Measurements from ENCODE around the gene EIF5. TPM values are rescaled to one million over a fixed set of nuclear protein-coding genes. Genes with fewer than 3 reads are reported as not detected.

Gene EIF5
- total RNA-seq, 1 experiment from 2014 or later = 392 TPM

DNA sequence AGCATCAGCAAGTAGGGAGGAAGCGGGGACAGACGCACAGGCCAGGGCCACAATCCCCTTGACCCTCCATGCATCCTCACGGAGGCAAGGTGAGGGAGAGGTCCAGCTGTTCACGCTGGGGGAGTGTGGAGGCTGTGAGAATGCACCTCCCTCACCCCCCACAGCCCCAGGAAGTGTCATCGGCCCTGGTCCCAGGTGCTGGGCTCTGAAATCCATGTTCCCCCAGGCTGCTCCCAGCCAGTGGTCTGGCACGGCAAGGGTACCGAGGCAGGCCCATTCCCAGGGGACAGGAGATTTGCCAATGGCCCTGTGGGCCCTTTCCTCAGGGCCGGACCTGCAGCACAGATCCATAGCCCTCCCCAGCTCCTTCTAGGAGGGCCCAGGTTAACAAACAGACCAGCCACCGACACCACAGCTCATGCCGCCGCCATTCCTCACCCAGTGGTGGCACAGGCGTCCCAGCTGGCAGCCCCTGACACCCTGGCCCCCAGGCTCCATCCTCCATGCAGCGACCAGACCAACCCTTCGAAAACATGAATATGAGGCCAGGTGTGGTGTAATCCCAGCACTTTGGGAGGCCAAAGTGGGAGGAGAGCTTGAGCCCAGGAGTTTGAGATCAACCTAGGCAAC lies 21.9 kb upstream of the EIF5 start:
- intact Hi-C loops (cut with micrococcal nuclease; ENCODE audit: unreplicated experiment) = no loop called here
- POLR2A ChIA-PET = no interaction called here
- no peaks in the 10 kb centered on the region for H3K36me3 Mint-ChIP-seq (ENCODE audit: insufficient read depth, unreplicated experiment)
- peaks cover 7% of the 10 kb centered on the region for H3K4me1 Mint-ChIP-seq (ENCODE audit: low read depth, unreplicated experiment)
- Histone ChIP-seq H3K27me3 (replicated peaks; ENCODE audit: control insufficient read depth, insufficient read depth, low read length) (no peaks in the 10 kb centered on the region), H3K4me3 (ENCODE audit: low read depth, low read length) (no peak overlapping the region), H3K9me3 (no peaks in the 10 kb centered on the region), H3K36me3 (ENCODE audit: control insufficient read depth, insufficient read depth, low read length) (no peaks in the 10 kb centered on the region), H3K4me1 (no peaks in the 10 kb centered on the region)
- TF ChIP-seq, protein P1, sequence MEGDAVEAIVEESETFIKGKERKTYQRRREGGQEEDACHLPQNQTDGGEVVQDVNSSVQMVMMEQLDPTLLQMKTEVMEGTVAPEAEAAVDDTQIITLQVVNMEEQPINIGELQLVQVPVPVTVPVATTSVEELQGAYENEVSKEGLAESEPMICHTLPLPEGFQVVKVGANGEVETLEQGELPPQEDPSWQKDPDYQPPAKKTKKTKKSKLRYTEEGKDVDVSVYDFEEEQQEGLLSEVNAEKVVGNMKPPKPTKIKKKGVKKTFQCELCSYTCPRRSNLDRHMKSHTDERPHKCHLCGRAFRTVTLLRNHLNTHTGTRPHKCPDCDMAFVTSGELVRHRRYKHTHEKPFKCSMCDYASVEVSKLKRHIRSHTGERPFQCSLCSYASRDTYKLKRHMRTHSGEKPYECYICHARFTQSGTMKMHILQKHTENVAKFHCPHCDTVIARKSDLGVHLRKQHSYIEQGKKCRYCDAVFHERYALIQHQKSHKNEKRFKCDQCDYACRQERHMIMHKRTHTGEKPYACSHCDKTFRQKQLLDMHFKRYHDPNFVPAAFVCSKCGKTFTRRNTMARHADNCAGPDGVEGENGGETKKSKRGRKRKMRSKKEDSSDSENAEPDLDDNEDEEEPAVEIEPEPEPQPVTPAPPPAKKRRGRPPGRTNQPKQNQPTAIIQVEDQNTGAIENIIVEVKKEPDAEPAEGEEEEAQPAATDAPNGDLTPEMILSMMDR (IDR thresholded peaks at IDR 0.05; ENCODE audit: insufficient read depth in 1 of 2, low read depth in 1 of 2, low read length in 1 of 2, severe bottlenecking in 1 of 2, unreplicated experiment in 1 of 2) = no peak
- H3K4me3 Mint-ChIP-seq (ENCODE audit: unreplicated experiment) = no peak overlapping the region
- no peak for DNase-seq
- no peaks in the 10 kb centered on the region for H3K27me3 Mint-ChIP-seq (ENCODE audit: insufficient read depth, unreplicated experiment)
- CTCF ChIA-PET = no interaction called here
- BruUV-seq (replicated peaks) = no TSS peak
- no peaks in the 10 kb centered on the region for H3K9me3 Mint-ChIP-seq (ENCODE audit: unreplicated experiment)
- no peak overlapping the region for H3K27ac Mint-ChIP-seq (ENCODE audit: unreplicated experiment)

DNA sequence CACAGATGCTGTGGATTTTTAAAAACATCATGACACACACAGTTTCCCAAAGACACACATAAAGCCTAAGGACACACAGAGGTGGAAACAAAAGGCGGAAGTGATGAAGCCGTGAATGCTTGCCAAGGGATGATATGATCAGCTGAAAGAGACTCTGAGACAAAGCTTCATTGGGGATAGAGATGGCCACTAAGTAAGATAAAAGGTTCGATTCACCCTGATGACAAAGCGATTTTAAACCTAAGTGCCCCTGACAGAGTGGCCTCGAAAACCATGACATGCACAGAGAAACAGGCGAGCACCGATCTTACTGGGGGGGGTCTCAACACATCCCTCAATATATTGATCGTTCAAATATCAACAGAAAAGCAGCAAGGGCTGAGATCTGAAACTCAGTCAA lies 20.3 kb upstream of the EIF5 start:
- no TSS peak for BruUV-seq (replicated peaks)
- H3K4me1 Mint-ChIP-seq (ENCODE audit: low read depth, unreplicated experiment) = peaks cover 7% of the 10 kb centered on the region
- Histone ChIP-seq H3K4me3 (ENCODE audit: low read depth, low read length) (no peak overlapping the region), H3K27me3 (replicated peaks; ENCODE audit: control insufficient read depth, insufficient read depth, low read length) (no peaks in the 10 kb centered on the region), H3K4me1 (no peaks in the 10 kb centered on the region), H3K36me3 (ENCODE audit: control insufficient read depth, insufficient read depth, low read length) (no peaks in the 10 kb centered on the region), H3K9me3 (no peaks in the 10 kb centered on the region)
- intact Hi-C loops (cut with micrococcal nuclease; ENCODE audit: unreplicated experiment) = no loop called here
- H3K36me3 Mint-ChIP-seq (ENCODE audit: insufficient read depth, unreplicated experiment) = no peaks in the 10 kb centered on the region
- H3K27ac Mint-ChIP-seq (ENCODE audit: unreplicated experiment) = no peak overlapping the region
- no peaks in the 10 kb centered on the region for H3K9me3 Mint-ChIP-seq (ENCODE audit: unreplicated experiment)
- ChIA-PET CTCF (no interaction called here), POLR2A (no interaction called here)
- H3K4me3 Mint-ChIP-seq (ENCODE audit: unreplicated experiment) = no peak overlapping the region
- no peak for DNase-seq
- no peaks in the 10 kb centered on the region for H3K27me3 Mint-ChIP-seq (ENCODE audit: insufficient read depth, unreplicated experiment)
- TF ChIP-seq, protein P1 (IDR thresholded peaks at IDR 0.05; ENCODE audit: insufficient read depth in 1 of 2, low read depth in 1 of 2, low read length in 1 of 2, severe bottlenecking in 1 of 2, unreplicated experiment in 1 of 2) = no peak

DNA sequence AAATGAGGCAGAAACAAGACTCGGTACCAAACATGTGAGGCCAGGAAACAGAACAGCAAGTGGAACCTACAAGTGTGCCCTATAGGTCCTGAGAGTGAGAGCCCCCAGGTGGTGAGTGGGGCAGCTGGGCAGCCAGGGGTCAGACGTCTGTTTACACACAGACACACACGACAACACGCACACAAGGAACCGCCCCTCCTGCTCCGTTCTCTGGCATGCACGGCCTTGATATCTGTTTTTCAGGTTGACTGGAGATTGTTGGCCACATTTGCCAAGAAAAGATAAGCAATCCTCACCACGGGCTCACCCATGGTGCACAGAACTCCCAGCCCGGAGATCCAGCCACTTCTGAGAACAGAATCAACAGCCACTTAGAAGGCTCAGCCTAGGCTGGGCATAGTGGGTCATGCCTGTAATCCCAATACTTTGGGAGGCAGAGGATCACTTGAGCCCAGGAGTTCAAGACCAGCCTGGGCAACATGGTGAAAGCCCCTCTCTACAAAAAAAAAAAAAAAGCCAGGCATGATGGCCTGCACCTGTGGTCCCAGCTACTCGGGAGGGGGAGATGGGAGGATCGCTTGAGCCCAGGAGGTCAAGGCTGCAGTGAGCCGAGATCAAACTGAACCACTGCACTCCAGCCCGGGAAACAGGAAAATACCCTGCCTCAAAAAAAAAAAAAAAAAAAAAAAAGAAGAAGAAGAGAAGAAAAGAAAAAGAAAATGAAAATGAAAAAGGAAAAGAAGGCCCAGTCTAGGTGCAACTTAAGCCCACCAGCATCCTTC lies 19.4 kb upstream of the EIF5 start:
- H3K27ac Mint-ChIP-seq (ENCODE audit: unreplicated experiment) = no peak overlapping the region
- TF ChIP-seq, protein P1 (IDR thresholded peaks at IDR 0.05; ENCODE audit: insufficient read depth in 1 of 2, low read depth in 1 of 2, low read length in 1 of 2, severe bottlenecking in 1 of 2, unreplicated experiment in 1 of 2) = no peak
- CTCF ChIA-PET = interaction anchor here (0.6 kb wide), 1 partner anchor 130 kb away, joined by 3 read pairs; no protein-coding TSS in a partner anchor
- intact Hi-C loops (cut with micrococcal nuclease; ENCODE audit: unreplicated experiment) = no loop called here
- DNase-seq = no peak
- H3K9me3 Mint-ChIP-seq (ENCODE audit: unreplicated experiment) = no peaks in the 10 kb centered on the region
- BruUV-seq (replicated peaks) = no TSS peak
- H3K4me3 ChIP-seq (ENCODE audit: low read depth, low read length) = no peak overlapping the region
- POLR2A ChIA-PET = no interaction called here
- peaks cover 7% of the 10 kb centered on the region for H3K4me1 Mint-ChIP-seq (ENCODE audit: low read depth, unreplicated experiment)
- no peaks in the 10 kb centered on the region for H3K27me3 ChIP-seq (replicated peaks; ENCODE audit: control insufficient read depth, insufficient read depth, low read length)
- no peaks in the 10 kb centered on the region for H3K36me3 Mint-ChIP-seq (ENCODE audit: insufficient read depth, unreplicated experiment)
- no peaks in the 10 kb centered on the region for H3K27me3 Mint-ChIP-seq (ENCODE audit: insufficient read depth, unreplicated experiment)
- H3K9me3 ChIP-seq = no peaks in the 10 kb centered on the region
- no peaks in the 10 kb centered on the region for H3K36me3 ChIP-seq (ENCODE audit: control insufficient read depth, insufficient read depth, low read length)
- no peak overlapping the region for H3K4me3 Mint-ChIP-seq (ENCODE audit: unreplicated experiment)
- H3K4me1 ChIP-seq = no peaks in the 10 kb centered on the region
